HG03196 (cell line): ENCODE results near the gene WSB2.
"Not testable (repeated sequence)": the region's sequence is repeated elsewhere in the genome, so short reads cannot be mapped to it uniquely, and the experiment has no call there.

Source experiments
- ATAC-seq: cut with Tn5 transposase; IDR thresholded peaks from one replicate; pipeline ENCODE4 v1.9.1; 2021; ENCODE audit not compliant: unreplicated experiment

Gene WSB2

DNA sequence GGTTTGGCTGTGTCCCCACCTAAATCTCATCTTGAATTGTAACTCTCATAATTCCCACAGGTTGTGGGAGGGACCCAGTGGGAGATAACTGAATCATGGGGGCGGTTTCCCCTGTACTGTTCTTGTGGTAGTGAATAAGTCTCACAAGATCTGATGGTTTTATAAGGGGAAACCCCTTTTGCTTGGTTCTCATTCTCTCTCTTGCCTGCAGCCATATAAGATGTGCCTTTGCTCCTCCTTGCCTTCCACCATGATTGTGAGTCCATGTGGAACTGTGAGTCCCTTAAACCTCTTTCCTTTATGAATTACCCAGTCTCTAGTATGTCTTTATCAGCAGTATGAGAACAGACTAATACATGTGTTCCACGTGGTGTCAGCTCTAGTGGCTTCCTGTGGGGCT lies 61.2 kb downstream of the WSB2 start:
- not testable (repeated sequence) for ATAC-seq

DNA sequence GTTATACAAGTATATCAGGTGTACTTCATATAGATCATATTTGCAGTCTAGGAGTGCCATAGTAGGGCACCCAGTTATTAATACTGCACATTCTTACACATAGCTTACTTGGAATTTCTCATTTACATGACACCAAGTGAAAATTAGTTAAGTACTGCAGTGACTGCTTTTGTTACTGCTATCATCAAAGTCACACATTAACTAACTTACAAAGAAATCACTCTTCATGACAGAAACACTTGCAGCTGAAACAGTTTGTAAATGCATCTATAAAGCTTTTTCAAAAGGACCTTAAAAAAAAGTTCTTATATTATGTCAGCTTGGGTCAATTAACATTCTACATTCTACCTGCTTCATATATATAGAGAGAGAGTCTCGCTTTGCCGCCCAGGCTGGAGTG lies 62.3 kb downstream of the WSB2 start:
- no peak for ATAC-seq

GRCh38 chr12:117994551-117995438 lies 66.2 kb downstream of the WSB2 start:
- ATAC-seq = no peak

GRCh38 chr12:117986705-117987469 lies 74.1 kb downstream of the WSB2 start:
- no peak for ATAC-seq

GRCh38 chr12:117985182-117985581 lies 75.8 kb downstream of the WSB2 start:
- no peak for ATAC-seq
